Choroid plexus epithelial cell (primary cell): ENCODE results near the gene ID1.

ENCODE experiments used
- DNase-seq: peaks from one replicate; pipeline ENCODE4 v3.0.0-alpha.2; 2010; ENCODE audit warnings: low read depth
- H3K4me3 ChIP-seq: 2 replicates; pipeline ENCODE4 v1.5.1; 2011; ENCODE audit warnings: low read depth, mild to moderate bottlenecking, control low read depth, low read length, moderate library complexity
- CTCF ChIP-seq: conservative IDR thresholded peaks from 2 replicates; pipeline ENCODE4 v1.5.1; 2011; ENCODE audit warnings: low read depth, mild to moderate bottlenecking, control low read depth, inconsistent platforms, low read length, moderate library complexity

Gene ID1

DNA sequence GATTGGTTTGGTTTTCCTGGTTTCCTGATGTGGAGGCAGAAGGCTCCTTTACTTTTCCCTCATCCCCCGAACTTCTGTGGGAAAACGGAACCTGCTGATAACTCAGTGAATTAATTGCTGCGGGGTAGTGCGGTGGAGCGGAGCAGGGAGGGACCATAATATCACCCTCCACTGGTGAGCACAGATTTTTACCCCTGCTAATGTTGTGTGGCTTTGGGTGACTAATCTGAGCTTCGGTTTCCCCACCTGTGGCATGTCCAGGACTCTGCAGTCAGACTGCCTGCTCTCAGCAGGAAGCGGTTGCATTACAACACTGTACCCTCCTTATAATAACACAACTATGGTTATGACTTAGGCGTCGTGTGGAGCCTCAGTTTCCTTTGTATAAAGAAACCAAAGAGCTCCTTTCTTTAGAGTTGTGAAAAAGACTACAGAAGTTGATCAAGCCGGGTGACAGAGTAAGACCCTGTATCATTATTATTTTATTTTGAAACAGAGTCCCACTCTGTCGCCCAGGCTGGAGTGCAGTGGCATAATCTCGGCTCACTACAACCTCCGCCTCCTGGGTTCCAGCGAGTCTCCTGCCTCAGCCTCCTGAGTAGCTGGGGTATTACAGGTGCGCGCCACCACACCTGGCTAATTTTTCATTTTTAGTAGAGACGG, 2.2 kb upstream of the ID1 start:
- TF ChIP-seq CTCF: no peak
- peak; percentile 88 for DNase-seq
- H3K4me3 ChIP-seq: peak overlapping the region; percentile 0

- DNase-seq: peak; percentile 98
- H3K4me3 ChIP-seq: peak overlapping the region; percentile 95
- TF ChIP-seq CTCF: no peak
Measured at GRCh38 chr20:31603822-31604566, 1.1 kb upstream of the ID1 start.

GRCh38 chr20:31604567-31605030, 490 bp upstream of the ID1 start:
- DNase-seq: no peak
- TF ChIP-seq CTCF: no peak
- H3K4me3 ChIP-seq: peak overlapping the region; percentile 95

DNA sequence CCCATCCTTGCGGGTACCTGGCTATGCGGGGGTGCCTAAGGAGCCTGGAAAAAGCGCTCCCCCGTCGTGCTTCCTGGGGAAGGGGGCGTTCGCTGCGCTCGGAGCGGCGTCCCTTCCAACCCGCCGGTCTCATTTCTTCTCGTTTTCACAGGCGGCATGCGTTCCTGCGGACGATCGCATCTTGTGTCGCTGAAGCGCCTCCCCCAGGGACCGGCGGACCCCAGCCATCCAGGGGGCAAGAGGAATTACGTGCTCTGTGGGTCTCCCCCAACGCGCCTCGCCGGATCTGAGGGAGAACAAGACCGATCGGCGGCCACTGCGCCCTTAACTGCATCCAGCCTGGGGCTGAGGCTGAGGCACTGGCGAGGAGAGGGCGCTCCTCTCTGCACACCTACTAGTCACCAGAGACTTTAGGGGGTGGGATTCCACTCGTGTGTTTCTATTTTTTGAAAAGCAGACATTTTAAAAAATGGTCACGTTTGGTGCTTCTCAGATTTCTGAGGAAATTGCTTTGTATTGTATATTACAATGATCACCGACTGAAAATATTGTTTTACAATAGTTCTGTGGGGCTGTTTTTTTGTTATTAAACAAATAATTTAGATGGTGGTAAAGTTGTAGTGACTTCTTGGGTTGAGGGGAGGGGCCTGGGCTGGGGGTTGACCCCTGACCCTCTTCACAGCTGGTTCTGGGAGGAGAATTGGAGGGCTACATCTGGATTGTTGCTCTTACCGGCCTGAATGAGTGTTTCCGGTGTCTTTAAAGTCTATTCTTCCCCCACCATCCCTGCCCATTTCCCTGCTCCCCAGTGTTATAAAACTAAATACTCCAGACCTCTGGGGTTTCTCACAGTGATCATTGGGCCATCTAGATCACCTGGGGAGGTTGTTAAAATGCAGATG, 1.1 kb downstream of the ID1 start:
- peak overlapping the region; percentile 95 for H3K4me3 ChIP-seq
- DNase-seq: peak; percentile 49
- TF ChIP-seq CTCF: peak; percentile 1

DNA sequence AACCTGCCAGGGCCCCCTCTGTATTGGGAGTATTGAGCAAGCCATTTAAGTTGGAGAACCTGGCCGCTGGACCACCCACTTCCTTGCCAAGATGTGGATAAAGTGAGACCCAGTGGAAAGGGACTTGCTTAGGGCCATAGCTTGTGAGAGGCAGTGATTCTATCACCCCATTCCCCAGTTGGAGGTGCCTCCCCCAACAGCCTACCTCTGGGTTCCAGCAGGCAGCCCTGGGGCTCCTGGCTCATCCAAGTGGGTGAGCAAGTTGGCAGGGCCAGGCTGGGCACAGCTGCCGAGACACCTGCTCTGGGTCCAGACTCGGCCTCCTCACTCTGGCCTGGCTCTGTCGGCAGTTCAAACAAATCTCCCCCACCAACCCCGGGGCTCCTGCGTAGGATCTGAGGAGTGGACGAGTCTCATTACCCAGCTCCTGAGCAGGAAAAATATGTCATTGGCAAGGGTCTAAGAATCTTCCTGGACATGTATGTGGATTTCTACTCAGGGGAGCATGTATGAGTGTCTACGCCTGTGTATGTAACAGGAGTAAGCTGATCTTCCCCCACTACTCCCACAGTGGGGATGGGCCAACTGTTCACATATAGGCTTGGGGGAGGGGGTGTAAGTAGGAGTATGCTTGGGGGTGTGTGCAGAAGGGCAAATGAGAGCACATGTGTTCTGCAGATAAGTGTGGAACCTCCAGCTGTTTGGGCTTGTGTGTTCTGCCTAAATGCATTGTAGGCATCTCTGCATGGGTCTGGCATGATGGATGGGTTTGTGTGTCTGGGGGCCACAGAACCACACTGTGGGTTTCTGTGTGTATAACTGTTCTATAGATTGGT, 1.9 kb downstream of the ID1 start:
- TF ChIP-seq CTCF: no peak
- H3K4me3 ChIP-seq: peak overlapping the region; percentile 95
- peak; percentile 82 for DNase-seq

DNA sequence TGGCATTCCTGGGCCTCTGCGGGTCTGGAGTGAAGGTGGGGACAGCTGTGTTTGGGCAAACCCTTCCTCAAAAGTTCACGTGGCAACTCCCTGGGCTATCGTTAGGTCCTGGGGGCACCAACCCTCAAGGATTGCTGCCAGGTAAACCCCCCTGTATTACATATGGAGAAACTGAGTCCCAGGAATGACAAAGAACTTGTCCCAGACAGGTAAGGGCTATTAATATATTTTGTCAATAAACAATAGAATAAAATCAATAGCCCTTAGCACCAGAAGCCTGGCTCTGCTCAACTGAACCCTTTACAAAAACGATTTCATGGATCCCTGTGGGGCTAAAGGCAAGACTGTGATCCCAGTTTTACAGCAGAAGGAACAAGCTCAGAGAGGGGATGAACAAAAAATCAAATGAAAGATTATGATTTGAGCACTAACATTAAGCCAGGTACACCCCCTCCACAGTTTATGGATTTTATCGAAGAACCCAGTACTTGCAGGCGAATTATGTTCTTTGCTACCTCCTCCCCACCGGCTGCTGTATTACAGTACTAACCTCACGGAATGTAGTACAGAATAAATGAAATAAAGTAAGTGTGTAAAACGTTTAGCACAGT, 2.7 kb downstream of the ID1 start:
- peak; percentile 58 for DNase-seq
- TF ChIP-seq CTCF: peak; percentile 2
- peak overlapping the region; percentile 95 for H3K4me3 ChIP-seq
